ENCODE results near the gene DNAJC11.
A peak's percentile ranks its signal among the peaks of the same experiment; 100 is the strongest.
"Not testable (repeated sequence)": the region's sequence is repeated elsewhere in the genome, so short reads cannot be mapped to it uniquely, and the experiment has no call there.

The DNAJC11 gene

GRCh38 chr1:6651909-6652308 is 49.7 kb downstream of the DNAJC11 start:
- no peak for ATAC-seq

- ATAC-seq = no peak
Observed at GRCh38 chr1:6648556-6648955, 53.1 kb downstream of the DNAJC11 start.

GRCh38 chr1:6646499-6647148 is 55.0 kb downstream of the DNAJC11 start:
- ATAC-seq = peak in 1 of 2 donors; percentile 36

- ATAC-seq = no peak
Observed at GRCh38 chr1:6645018-6645417, 56.6 kb downstream of the DNAJC11 start.

- not testable (repeated sequence) for ATAC-seq
Observed at GRCh38 chr1:6640867-6641266, 60.7 kb downstream of the DNAJC11 start.

GRCh38 chr1:6638226-6638625 is 63.4 kb downstream of the DNAJC11 start:
- no peak for ATAC-seq

GRCh38 chr1:6637770-6638169 is 63.8 kb downstream of the DNAJC11 start:
- no peak for ATAC-seq

GRCh38 chr1:6636778-6637177 is 64.8 kb downstream of the DNAJC11 start:
- ATAC-seq = not testable (repeated sequence)

- no peak for ATAC-seq
Observed at GRCh38 chr1:6635910-6636760, 65.5 kb downstream of the DNAJC11 start.

GRCh38 chr1:6635161-6635909 is 66.3 kb downstream of the DNAJC11 start:
- ATAC-seq = no peak

GRCh38 chr1:6634371-6635052 is 67.1 kb downstream of the DNAJC11 start:
- peak; percentile 55 to 68 for ATAC-seq

- ATAC-seq = no peak
Observed at GRCh38 chr1:6632588-6633514, 68.8 kb downstream of the DNAJC11 start.

- ATAC-seq = no peak
Observed at GRCh38 chr1:6631058-6631457, 70.6 kb downstream of the DNAJC11 start.

GRCh38 chr1:6630027-6630426 is 71.6 kb downstream of the DNAJC11 start:
- ATAC-seq = no peak

GRCh38 chr1:6628971-6629479 is 72.6 kb downstream of the DNAJC11 start:
- no peak for ATAC-seq

GRCh38 chr1:6627841-6628545 is 73.6 kb downstream of the DNAJC11 start:
- no peak for ATAC-seq

GRCh38 chr1:6627031-6627430 is 74.6 kb downstream of the DNAJC11 start:
- ATAC-seq = no peak

- ATAC-seq = peak in 1 of 2 donors; percentile 42
Observed at GRCh38 chr1:6625584-6626149, 75.9 kb downstream of the DNAJC11 start.

- ATAC-seq = peak; percentile 95 to 97
Observed at GRCh38 chr1:6624710-6625583, 76.7 kb downstream of the DNAJC11 start, which contains the start of gene THAP3. TSS of gene THAP3 (plus strand) at chr1:6624868. CDS start at chr1:6625219, 351 bp downstream.
